Motor neuron (in vitro differentiated cells): ENCODE measurements around the gene GPC6. TPM values are rescaled to one million over a fixed set of nuclear protein-coding genes. Genes with fewer than 3 reads are reported as not detected.

Experiments used
- ATAC-seq, 8 experiments: fragments of 200-7000 bp; cut with Tn5 transposase; replicated peaks in 6 of 8; 2 replicates each; pipeline ENCODE4 v1.8.0; 2021; ENCODE audit warnings: mild to moderate bottlenecking in 8 of 8, moderate library complexity in 8 of 8
- H3K27ac ChIP-seq, 2 donors: fragments of 250-450 bp; sonication (Bioruptor Pico); 2 replicates each; pipeline ENCODE4 v1.9.0; 2021; ENCODE audit warnings: antibody characterized with exemption in 2 of 2, mild to moderate bottlenecking in 2 of 2, moderate library complexity in 1 of 2
- H3K4me1 ChIP-seq, 2 donors: fragments of 250-450 bp; sonication (Bioruptor Pico); replicated peaks in 1 of 2; 2 replicates each; pipeline ENCODE4 v1.6.1; 2021; ENCODE audit warnings: antibody characterized with exemption in 2 of 2, mild to moderate bottlenecking in 2 of 2, moderate library complexity in 1 of 2
- H3K4me3 ChIP-seq, 5 donors: fragments of 250-450 bp; sonication (Bioruptor Pico); 2 replicates each; pipeline ENCODE4 v1.9.0; 2021; ENCODE audit warnings: antibody characterized with exemption in 5 of 5, mild to moderate bottlenecking in 5 of 5, moderate library complexity in 4 of 5
- WGBS, 10 experiments: fragments of 450-650 bp; shearing (Covaris generic); methylation state at CpG; one replicate each; pipeline ENCODE4 v1.0.0; 2022; 5-methylcytosine and 5-hydroxymethylcytosine counted together
- in situ Hi-C, 9 experiments: fragments of 400-800 bp; cut with MboI; loops; one replicate each; pipeline ENCODE4 v1.15.0; 2021; ENCODE audit warnings: low sequenced_read_pairs in 9 of 9, low pct_unique_long_range_greater_than_20kb in 2 of 9; ENCODE audit not compliant: unreplicated experiment in 9 of 9
- total RNA-seq, 8 experiments: library from RNA; unstranded; fragments of 300-600 nt; gene quantifications; 2 replicates each; pipeline versions ENCODE4 v1.2.3 to v1.2.4, GENCODE V29; 2022

GPC6 gene
- total RNA-seq, 8 experiments from 2014 or later, result 1.8 to 52.4 (median 15.5) TPM

- ATAC-seq, result peak in 4 of 8 experiments; percentile 34 to 80 (median 70)
- H3K27ac ChIP-seq, result no peak overlapping the region
- H3K4me3 ChIP-seq, result no peak overlapping the region
- in situ Hi-C loops, result no loop called here
- WGBS, 10 experiments, result 13 to 100% (median 58%) methylated on average over 1 to 2 of the region's 2 CpGs; no CpG with 5 or more reads in 3 of the 10 experiments
- peaks cover 14 to 15% of the 10 kb centered on the region in 2 donors for H3K4me1 ChIP-seq
These were observed 737.5 kb downstream of the GPC6 start for GRCh38 chr13:93964146-93964512.

DNA sequence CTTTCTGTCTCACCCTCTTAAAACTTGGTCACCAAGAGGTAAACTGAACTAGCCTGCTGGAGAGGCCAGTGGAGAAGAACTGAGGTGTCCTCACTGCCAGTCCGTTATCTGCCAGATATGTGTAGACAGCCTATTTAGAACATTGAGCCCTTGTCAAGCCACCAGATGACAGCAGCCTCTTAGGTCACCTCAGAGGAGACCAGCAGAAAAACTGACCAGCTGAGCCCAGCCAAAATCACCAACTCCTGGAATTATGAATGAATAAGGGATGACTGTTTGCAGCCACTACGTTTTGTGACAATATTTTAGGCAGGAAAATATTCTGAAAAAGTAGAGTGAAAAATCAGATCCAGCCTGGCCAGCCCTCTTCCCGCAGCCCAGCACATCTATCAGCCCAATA, 739.0 kb downstream of the GPC6 start:
- Histone ChIP-seq H3K4me1 (peaks cover 14 to 15% of the 10 kb centered on the region in 2 donors), H3K4me3 (no peak overlapping the region), H3K27ac (no peak overlapping the region)
- 51 to 100% (median 90%) methylated on average over 1 to 3 of the region's 3 CpGs; no CpG with 5 or more reads in 2 of the 10 experiments for WGBS, 10 experiments
- no peak for ATAC-seq
- in situ Hi-C loops, result no loop called here

- Histone ChIP-seq H3K4me3 (no peak overlapping the region), H3K27ac (no peak overlapping the region), H3K4me1 (peaks cover 14 to 15% of the 10 kb centered on the region in 2 donors)
- no peak for ATAC-seq
- WGBS, 10 experiments, result 40 to 100% (median 94%) methylated on average over 1 to 2 of the region's 2 CpGs; no CpG with 5 or more reads in 1 of the 10 experiments
- in situ Hi-C loops, result no loop called here
These were observed 739.8 kb downstream of the GPC6 start for GRCh38 chr13:93966267-93966936.

DNA sequence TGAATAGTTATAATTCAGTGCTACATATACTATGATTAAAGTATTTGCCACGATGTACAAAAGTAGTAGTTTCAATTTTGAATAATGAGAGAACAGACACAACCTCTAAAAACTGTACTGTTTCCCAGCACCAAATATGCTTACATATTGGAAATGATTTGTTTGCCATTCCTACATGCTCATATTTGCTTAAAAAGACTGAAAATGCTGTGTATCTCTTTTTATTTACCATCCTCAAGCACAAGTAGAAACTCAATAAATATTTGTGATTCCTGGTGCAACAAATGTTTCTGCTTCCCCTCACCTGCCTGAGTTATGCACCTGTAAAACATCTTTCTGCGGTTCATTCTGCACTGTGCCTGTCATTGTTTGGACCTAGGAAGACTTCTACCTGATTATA, 740.7 kb downstream of the GPC6 start:
- in situ Hi-C loops, result no loop called here
- ATAC-seq, result no peak
- H3K4me1 ChIP-seq, result peaks cover 20 to 21% of the 10 kb centered on the region in 2 donors
- WGBS, 10 experiments, result 43 to 100% (median 90%) methylated on average over 1 to 2 of the region's 2 CpGs; no CpG with 5 or more reads in 2 of the 10 experiments
- no peak overlapping the region for H3K4me3 ChIP-seq
- H3K27ac ChIP-seq, result no peak overlapping the region

GRCh38 chr13:93975242-93975641, 748.6 kb downstream of the GPC6 start:
- 17 to 100% (median 93%) methylated on average over 1 to 2 of the region's 2 CpGs for WGBS, 10 experiments
- in situ Hi-C loops, result no loop called here
- Histone ChIP-seq H3K4me3 (no peak overlapping the region), H3K27ac (no peak overlapping the region), H3K4me1 (peaks cover 6 to 19% of the 10 kb centered on the region in 2 donors)
- peak in 2 of 8 experiments; percentile 44 to 56 for ATAC-seq

DNA sequence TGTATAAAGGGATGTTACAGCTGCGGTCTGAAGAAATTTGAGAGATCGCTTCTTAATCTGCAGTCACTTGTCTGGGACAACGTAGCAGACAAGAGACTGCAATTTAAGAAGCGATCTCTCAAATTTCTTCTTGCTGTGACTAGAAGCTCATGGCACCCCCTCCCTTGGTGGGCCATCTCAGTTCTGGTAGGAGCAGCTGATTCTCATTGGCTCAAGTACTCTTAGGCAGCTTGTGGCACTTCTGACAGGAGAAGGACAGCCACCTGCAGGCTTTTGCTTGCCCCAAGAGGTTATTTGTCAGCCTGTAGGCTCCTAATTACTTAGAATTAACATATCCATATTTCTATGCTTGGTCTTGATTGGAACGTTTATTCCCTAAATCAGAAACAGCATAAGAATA, 749.9 kb downstream of the GPC6 start:
- 33 to 95% (median 81%) methylated on average over 1 to 5 of the region's 5 CpGs for WGBS, 10 experiments
- peaks cover 9 to 19% of the 10 kb centered on the region in 2 donors for H3K4me1 ChIP-seq
- H3K27ac ChIP-seq, result no peak overlapping the region
- peak in 1 of 8 experiments; percentile 54 for ATAC-seq
- H3K4me3 ChIP-seq, result no peak overlapping the region
- in situ Hi-C loops, result no loop called here

GRCh38 chr13:93977986-93978385, 751.4 kb downstream of the GPC6 start:
- in situ Hi-C loops, result no loop called here
- 34 to 100% (median 95%) methylated on average over 1 to 3 of the region's 3 CpGs; no CpG with 5 or more reads in 1 of the 10 experiments for WGBS, 10 experiments
- ATAC-seq, result no peak
- no peak overlapping the region for H3K4me3 ChIP-seq
- H3K4me1 ChIP-seq, result peaks cover 4 to 13% of the 10 kb centered on the region in 2 donors
- H3K27ac ChIP-seq, result no peak overlapping the region

GRCh38 chr13:93981426-93981977, 754.9 kb downstream of the GPC6 start:
- H3K4me1 ChIP-seq, result peaks cover 4 to 16% of the 10 kb centered on the region in 2 donors
- H3K27ac ChIP-seq, result no peak overlapping the region
- no peak overlapping the region for H3K4me3 ChIP-seq
- ATAC-seq, result peak in 1 of 8 experiments; percentile 10
- 33 to 100% (median 93%) methylated on average over 1 of the region's 1 CpG; no CpG with 5 or more reads in 1 of the 10 experiments for WGBS, 10 experiments
- in situ Hi-C loops, result no loop called here

DNA sequence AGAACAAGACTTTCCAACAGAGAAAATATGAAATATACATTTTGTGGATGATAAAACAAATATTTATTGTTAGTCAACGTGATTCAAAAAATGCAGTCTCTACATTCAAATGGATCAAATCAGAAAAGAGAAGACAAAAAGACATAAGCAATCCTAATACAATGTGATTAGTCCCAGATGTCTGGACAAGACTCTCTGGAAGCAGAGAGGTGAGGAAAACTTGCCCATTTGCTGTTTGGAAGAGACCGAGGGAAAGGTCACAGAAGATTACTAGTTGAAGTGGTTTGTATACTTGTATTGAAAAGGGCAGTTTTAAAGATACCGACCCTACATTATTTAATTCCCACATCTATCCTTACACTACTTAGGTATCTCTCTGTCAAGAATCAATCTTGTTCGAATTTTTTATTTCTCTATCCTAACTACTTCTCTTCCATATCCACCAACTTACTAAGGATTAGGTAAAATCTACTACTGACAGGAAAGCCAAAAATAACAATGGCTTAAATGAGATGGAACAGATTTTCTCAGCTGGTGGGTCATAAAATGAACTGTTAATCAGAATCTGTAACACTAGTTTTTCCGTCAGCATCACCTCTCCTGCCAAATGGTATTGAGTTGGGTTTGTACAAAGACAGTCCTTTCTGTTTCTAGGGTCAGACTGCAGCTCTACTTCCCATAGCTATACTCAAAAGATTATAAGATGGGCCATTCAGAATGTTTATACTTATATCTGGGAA, 755.7 kb downstream of the GPC6 start:
- WGBS, 10 experiments, result 60 to 90% (median 78%) methylated on average over 3 to 5 of the region's 5 CpGs; no CpG with 5 or more reads in 1 of the 10 experiments
- no peak for ATAC-seq
- Histone ChIP-seq H3K27ac (no peak overlapping the region), H3K4me3 (no peak overlapping the region), H3K4me1 (peaks cover 4 to 11% of the 10 kb centered on the region in 2 donors)
- in situ Hi-C loops, result no loop called here

DNA sequence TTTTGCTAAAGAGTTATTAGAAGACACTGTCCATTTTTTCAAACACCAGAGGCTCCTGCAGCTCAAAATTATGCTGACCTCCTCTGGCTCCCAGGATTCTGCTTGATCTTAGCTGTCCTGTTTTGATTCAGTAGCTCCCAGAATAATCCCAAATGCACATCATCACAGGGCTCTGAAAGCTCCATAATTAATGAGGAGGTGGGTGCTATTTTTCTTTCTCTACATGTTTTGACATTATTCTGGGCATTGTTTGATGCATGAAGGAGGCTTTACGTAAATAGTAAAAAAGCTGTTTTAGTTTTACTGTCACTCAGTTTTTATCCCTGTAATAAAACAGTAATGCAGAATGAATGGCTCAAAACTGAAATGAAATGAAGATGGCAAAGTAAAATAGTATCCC, 757.4 kb downstream of the GPC6 start:
- Histone ChIP-seq H3K4me1 (peaks cover 4 to 9% of the 10 kb centered on the region in 2 donors), H3K27ac (no peak overlapping the region), H3K4me3 (no peak overlapping the region)
- WGBS, 10 experiments, result 78 to 100% (median 100%) methylated on average over 1 of the region's 1 CpG; no CpG with 5 or more reads in 3 of the 10 experiments
- in situ Hi-C loops, result no loop called here
- no peak for ATAC-seq

DNA sequence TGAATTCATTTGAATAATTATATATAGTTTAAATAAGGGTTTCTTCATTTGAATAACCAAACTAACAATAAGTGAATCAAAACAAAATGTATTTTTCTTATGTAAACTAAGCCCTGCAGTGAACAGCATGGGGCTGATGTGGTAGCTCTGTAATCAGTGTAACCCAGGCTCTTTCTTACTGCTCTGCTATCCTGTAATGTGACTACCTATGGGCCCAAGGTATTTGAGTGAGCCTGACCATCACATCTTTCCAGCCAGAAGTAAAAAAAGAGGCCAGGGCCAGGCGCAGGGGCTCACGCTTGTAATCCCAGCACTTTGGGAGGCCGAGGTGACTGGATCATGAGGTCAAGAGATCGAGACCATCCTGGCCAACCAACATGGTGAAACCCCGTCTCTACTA, 758.3 kb downstream of the GPC6 start:
- in situ Hi-C loops, result no loop called here
- Histone ChIP-seq H3K27ac (no peak overlapping the region), H3K4me1 (peaks cover 4% of the 10 kb centered on the region in 2 donors), H3K4me3 (no peak overlapping the region)
- 64 to 100% (median 86%) methylated on average over 2 to 4 of the region's 5 CpGs; no CpG with 5 or more reads in 4 of the 10 experiments for WGBS, 10 experiments
- peak in 1 of 8 experiments; percentile 32 for ATAC-seq

GRCh38 chr13:93987458-93987857, 760.9 kb downstream of the GPC6 start:
- Histone ChIP-seq H3K27ac (no peak overlapping the region), H3K4me3 (no peak overlapping the region), H3K4me1 (peaks cover 0 to 3% of the 10 kb centered on the region in 2 donors)
- in situ Hi-C loops, result no loop called here
- no peak for ATAC-seq

GRCh38 chr13:93991569-93991968, 765.0 kb downstream of the GPC6 start:
- H3K4me1 ChIP-seq, result peaks cover 0 to 5% of the 10 kb centered on the region in 2 donors
- no peak for ATAC-seq
- no peak overlapping the region for H3K27ac ChIP-seq
- in situ Hi-C loops, result no loop called here
- no peak overlapping the region for H3K4me3 ChIP-seq
